Large intestine (tissue), 3 donors: ENCODE data around the gene GSTO2. TPM values are rescaled to one million over a fixed set of nuclear protein-coding genes. Genes with fewer than 3 reads are reported as not detected.

Source experiments
- DNase-seq, 2 donors: peaks; one replicate each; pipeline versions ENCODE4 v3.0.0 to v3.0.0-alpha.2; 2013
- H3K27ac ChIP-seq: one replicate; pipeline ENCODE4 v1.5.1; 2013; ENCODE audit warnings: low read length
- H3K27me3 ChIP-seq: 2 replicates; pipeline ENCODE4 v1.6.1; 2013; ENCODE audit warnings: low read length; ENCODE audit not compliant: control insufficient read depth, insufficient read depth
- H3K36me3 ChIP-seq: 2 replicates; pipeline ENCODE4 v1.6.1; 2013; ENCODE audit warnings: low read length; ENCODE audit not compliant: control insufficient read depth, insufficient read depth
- H3K4me1 ChIP-seq: one replicate; pipeline ENCODE4 v1.6.1; 2013; ENCODE audit warnings: low read length; ENCODE audit not compliant: control insufficient read depth, insufficient read depth
- H3K4me3 ChIP-seq: one replicate; pipeline ENCODE4 v1.5.1; 2013; ENCODE audit warnings: low read length
- H3K9me3 ChIP-seq: one replicate; pipeline ENCODE4 v1.6.1; 2013; ENCODE audit warnings: mild to moderate bottlenecking, low read depth, low read length, moderate library complexity; ENCODE audit not compliant: control insufficient read depth
- WGBS: methylation state at CpG from one replicate; pipeline ENCODE4 v1.1.5; 2013; ENCODE audit warnings: low lambda C conversion rate; ENCODE audit not compliant: insufficient coverage; 5-methylcytosine and 5-hydroxymethylcytosine counted together
- polyA plus RNA-seq: library from polyadenylated mRNA; unstranded; fragments of 120-200 nt; gene quantifications from one replicate; pipeline ENCODE4 v1.2.1, GENCODE V29; 2013

GSTO2 gene
- polyA plus RNA-seq, 1 donor = 35.7 TPM

DNA sequence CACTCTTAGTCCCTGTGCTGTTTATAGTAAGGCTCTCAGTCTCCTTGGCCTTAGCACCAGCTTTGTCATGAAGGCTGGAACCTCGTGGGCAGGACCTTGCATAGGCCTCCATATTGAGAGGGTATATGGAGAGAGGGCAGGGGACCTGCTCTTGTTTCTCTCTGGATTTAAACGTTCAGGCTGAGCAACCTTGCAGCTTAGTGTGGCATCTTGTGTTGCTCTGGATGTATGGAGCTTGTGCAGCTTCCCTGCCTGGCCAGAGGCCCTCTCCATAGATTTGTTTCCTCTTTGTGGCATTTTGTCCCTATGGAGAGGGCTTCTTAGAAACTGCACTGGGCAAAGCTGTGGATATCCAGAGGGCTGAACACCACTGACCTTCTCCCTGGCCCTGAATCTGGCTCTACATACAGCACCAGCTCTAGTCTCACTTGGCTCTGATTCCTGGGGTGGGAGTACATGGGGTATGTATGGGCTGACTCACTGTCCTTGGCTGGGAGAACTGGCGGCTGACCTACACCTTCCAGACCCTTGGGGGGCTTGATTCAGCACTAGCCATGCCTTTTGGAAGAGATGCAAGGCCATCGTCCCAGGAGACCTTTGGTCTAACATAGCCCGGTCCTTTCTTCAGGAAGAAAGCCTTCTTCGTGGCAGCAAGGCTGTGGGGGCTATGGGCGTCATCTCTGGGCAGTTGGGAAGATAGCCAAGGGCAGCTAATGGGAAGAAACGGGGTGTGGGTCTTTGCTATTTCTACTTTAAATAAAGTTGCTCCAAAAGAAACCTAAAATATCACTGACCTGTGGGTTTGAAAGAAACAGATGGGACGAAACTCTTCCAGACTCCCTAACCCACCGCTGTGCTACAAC lies 38.8 kb downstream of the GSTO2 start:
- peaks cover 6% of the 10 kb centered on the region for H3K36me3 ChIP-seq
- H3K27ac ChIP-seq = no peak overlapping the region
- no peaks in the 10 kb centered on the region for H3K4me1 ChIP-seq
- no peak for DNase-seq
- no peaks in the 10 kb centered on the region for H3K9me3 ChIP-seq
- WGBS = no CpG with 5 or more reads among the region's 10 CpGs
- H3K27me3 ChIP-seq = no peaks in the 10 kb centered on the region
- H3K4me3 ChIP-seq = no peak overlapping the region

DNA sequence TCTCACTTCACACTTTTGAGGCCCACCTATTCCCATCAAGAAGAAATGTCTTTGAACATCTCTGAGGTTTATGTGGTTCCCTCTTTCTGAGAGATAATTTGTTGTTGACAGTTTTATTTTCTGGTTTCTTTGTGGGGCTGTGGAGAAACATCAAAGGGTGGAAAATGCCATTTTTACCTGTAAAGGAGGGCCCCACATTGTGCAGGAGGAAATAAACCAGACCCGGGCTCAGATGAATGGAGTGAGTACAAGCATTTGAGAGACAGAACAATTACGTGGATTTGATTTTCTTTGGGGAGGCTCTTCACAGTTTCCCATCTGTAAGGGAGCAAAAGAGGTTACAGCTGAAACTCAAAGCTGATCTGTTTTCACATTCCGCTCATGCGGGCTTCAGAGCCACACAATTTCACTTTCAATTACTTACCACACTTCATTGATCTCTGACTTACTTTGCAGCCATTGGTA lies 39.5 kb downstream of the GSTO2 start:
- Histone ChIP-seq H3K4me1 (no peaks in the 10 kb centered on the region), H3K4me3 (no peak overlapping the region), H3K36me3 (peaks cover 13% of the 10 kb centered on the region), H3K27me3 (no peaks in the 10 kb centered on the region), H3K9me3 (no peaks in the 10 kb centered on the region), H3K27ac (no peak overlapping the region)
- no peak for DNase-seq
- no CpG with 5 or more reads among the region's 4 CpGs for WGBS

DNA sequence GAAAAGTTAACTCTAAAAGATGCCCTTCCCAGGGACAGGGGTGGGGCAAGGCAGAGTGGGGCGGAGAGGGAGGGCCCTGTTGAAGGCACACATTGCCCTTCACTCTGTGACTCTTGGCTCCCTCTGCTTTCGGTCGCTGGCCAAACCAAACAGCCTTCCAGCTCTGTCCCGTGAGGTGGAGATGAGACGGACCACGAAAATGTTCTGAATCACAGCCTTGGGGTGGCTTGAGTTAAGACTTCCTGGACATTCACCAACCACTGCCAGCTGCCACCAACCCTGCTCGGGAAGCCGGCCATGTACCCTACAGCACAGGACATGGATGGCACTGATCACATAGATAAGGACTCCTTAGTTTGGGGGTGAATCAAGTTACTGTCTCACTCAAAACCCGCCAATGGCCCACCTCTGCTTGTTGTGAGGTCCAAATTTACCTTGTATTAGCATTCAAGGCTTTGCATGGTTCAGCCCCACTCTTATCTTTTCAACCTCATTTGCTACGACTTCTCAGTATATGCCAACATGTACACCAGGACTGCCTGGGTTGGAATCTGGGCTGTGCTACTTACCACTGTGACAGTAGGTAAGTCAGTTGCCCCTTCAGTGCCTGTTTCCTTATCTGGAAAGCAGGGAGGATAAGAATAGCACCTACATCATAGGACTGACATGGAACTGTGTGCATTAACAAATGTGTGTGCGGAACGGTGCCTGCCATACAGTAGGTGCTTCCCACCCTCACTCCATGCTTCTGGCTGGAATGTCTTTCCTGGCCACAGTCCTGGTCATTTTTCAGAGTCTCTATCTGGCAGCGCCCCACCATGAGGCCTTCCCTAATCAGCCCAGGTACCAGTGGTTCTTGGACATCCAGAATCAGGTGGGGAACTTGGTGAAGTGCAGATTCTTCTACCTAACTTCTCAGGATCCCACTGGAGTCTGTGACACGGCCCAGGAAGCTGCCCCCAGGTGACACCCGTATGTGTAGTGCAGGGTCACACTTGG lies 41.3 kb downstream of the GSTO2 start:
- 100% methylated on average over 1 of the region's 15 CpGs for WGBS

DNA sequence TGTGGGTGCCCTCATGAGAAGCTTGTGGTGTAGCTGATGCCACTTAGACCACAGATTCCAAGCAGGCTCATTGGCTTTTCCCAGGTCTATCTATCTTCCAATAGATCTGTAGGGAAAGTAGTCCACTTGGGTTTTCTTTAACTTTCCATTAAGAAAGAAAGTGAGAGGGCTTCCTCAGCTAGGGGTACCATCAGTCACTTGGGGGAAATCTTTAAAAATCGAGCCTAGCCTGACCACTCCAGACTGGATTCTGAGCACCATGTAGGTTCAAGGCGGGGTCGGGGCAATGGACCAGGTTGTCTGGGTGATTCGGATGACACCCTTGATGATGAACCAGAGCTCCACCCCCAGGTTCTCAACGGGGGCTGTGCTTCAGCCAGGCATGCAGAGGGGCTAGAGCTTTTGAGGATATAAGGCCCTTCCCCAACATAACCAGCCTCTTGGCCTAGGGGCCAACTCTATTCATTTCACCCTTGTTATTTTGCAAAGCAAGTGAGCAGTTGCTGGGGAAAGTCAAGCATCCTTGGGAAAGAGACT lies 42.3 kb downstream of the GSTO2 start:
- H3K4me1 ChIP-seq = no peaks in the 10 kb centered on the region
- WGBS = no CpG with 5 or more reads among the region's 5 CpGs
- H3K27ac ChIP-seq = no peak overlapping the region
- DNase-seq = no peak
- H3K27me3 ChIP-seq = no peaks in the 10 kb centered on the region
- H3K4me3 ChIP-seq = no peak overlapping the region
- peaks cover 37% of the 10 kb centered on the region for H3K36me3 ChIP-seq
- no peaks in the 10 kb centered on the region for H3K9me3 ChIP-seq

More for the DNA sequence above, 41.3 kb downstream of the GSTO2 start:
- no peaks in the 10 kb centered on the region for H3K27me3 ChIP-seq
- DNase-seq = no peak
- no peaks in the 10 kb centered on the region for H3K4me1 ChIP-seq
- H3K27ac ChIP-seq = no peak overlapping the region
- H3K9me3 ChIP-seq = no peaks in the 10 kb centered on the region
- peaks cover 30% of the 10 kb centered on the region for H3K36me3 ChIP-seq
- H3K4me3 ChIP-seq = no peak overlapping the region

DNA sequence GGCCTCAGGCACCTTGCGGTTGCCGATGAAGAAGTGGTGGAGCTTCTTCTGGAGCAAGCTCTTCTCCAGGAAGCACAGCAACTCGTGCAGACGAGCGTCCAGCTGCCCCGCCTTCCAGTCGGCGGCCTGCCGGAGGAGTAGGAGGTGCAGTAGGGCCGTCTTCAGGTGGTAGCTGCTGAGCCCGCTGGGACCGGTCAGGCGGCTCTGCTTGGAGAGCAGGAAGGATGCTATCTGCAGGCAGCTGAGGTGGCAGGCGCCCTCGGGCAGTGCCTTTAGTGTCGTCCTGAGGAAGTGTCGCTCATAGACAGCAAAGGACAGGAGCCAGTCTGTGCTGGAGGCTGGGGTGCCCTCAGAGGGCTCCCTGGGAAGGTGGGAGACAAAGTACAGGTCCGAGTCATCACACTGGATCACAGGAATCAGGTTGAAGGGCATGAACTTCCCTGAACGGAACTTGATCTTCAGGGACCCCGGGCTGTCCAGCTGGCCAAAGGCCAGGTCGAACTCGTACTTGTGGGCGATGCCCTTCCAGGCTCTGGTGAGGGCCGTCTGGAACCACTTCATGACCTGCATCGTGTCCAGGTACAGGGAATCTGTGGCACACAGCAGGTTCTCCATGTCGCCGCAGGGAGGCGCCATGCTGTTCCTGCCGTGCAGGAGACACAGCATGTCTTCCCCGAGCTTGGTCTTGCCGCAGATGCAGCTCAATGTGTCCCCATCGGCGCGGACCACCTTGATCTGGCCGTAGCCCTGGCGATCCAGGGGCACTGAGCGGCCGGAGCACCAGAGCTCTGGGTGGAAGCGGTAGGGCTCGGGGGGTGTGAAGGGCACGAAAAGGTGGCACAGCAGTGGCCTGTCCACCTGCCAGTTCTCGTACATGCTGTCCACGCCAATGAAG lies 45.9 kb downstream of the GSTO2 start:
- no peaks in the 10 kb centered on the region for H3K27me3 ChIP-seq
- H3K4me3 ChIP-seq = no peak overlapping the region
- DNase-seq = no peak
- H3K9me3 ChIP-seq = no peaks in the 10 kb centered on the region
- peaks cover 37% of the 10 kb centered on the region for H3K36me3 ChIP-seq
- no peaks in the 10 kb centered on the region for H3K4me1 ChIP-seq
- no CpG with 5 or more reads among the region's 43 CpGs for WGBS
- no peak overlapping the region for H3K27ac ChIP-seq

DNA sequence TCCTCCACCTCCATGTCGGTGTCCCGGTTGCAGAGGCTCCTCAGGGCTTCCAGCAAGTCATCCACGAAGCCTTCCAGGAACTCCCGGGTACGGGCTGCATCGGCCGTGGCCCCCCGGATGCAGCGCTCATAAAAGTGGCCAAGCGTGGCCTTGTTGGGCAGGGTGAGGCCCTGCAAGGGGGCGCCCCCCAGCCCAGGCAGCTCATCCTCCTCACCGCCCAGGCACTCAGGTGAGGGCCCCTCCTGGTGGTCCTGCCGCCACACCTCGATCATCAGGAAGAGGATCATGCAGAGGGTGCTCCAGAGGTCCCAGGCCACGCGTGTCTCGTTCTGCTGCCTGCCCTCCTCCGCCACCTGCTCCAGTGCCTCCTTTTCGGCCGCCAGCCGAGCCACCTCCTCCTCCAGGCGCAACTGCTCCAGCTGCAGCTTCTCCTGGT lies 46.5 kb downstream of the GSTO2 start:
- no peak overlapping the region for H3K4me3 ChIP-seq
- no peak for DNase-seq
- no CpG with 5 or more reads among the region's 22 CpGs for WGBS
- H3K27ac ChIP-seq = no peak overlapping the region
- H3K36me3 ChIP-seq = peaks cover 35% of the 10 kb centered on the region
- no peaks in the 10 kb centered on the region for H3K9me3 ChIP-seq
- H3K4me1 ChIP-seq = no peaks in the 10 kb centered on the region
- H3K27me3 ChIP-seq = no peaks in the 10 kb centered on the region

DNA sequence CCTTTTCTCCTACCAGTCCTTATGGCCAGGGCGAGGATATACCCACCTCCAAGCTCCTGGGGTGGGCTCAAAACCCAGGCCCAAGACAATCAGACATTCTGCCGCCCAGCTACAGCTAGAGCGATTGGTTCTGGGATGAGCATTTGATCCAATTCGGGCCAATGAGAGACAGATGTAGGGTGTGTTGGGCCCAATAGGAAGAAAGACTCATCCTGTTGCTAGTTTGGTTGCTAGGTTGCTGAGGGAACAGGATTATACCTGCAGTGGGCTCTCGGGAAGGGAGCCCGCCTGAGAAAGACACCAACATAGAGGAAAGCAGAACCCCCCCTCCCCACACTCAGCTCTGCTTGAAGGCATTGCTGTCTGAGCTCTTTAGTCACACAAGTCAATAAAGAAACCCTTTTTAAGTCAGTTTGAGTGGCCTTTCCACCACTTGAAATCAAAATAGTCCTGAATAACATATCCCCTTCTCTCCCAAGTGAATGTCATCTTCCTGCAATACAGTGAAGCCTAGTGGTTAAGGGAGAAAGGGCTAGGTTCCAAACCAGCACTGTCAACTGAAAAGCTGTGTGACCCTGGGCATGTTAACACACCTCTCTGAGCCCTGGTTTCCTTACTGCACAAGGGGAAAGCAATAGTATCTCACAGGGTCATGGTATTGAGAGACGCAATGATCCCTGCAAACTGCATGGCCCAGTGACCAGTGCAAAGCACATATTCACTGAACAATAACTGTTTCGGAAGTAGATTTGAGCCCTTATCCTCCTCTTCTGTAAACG lies 47.5 kb downstream of the GSTO2 start:
- DNase-seq = no peak
- Histone ChIP-seq H3K4me1 (no peaks in the 10 kb centered on the region), H3K27me3 (no peaks in the 10 kb centered on the region), H3K27ac (no peak overlapping the region), H3K9me3 (no peaks in the 10 kb centered on the region), H3K36me3 (peaks cover 33% of the 10 kb centered on the region), H3K4me3 (no peak overlapping the region)
- 73% methylated on average over 2 of the region's 9 CpGs for WGBS

DNA sequence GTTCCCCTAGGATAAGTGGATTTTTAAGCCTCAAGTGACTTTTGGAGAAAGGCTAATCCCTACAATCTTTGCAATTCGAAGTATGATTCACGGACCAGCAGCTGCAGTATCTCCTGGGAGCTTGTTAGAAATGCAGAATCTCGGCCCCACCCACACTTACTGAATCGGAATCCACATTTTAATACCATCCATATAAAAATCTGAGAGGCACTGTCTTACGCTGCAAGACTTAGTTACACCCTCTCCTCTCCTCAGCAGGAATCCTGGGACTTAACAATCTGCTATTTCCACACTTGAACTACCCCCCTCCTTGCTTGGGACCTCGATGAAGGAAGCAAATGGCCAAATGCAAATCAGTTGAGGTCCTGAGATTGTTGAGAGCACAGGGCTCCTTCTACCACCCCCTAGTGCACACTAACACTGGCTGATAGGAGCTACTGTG lies 48.3 kb downstream of the GSTO2 start:
- Histone ChIP-seq H3K4me3 (no peak overlapping the region), H3K4me1 (no peaks in the 10 kb centered on the region), H3K36me3 (peaks cover 33% of the 10 kb centered on the region), H3K9me3 (no peaks in the 10 kb centered on the region), H3K27ac (no peak overlapping the region), H3K27me3 (no peaks in the 10 kb centered on the region)
- no peak for DNase-seq
- WGBS = no CpG with 5 or more reads among the region's 6 CpGs

DNA sequence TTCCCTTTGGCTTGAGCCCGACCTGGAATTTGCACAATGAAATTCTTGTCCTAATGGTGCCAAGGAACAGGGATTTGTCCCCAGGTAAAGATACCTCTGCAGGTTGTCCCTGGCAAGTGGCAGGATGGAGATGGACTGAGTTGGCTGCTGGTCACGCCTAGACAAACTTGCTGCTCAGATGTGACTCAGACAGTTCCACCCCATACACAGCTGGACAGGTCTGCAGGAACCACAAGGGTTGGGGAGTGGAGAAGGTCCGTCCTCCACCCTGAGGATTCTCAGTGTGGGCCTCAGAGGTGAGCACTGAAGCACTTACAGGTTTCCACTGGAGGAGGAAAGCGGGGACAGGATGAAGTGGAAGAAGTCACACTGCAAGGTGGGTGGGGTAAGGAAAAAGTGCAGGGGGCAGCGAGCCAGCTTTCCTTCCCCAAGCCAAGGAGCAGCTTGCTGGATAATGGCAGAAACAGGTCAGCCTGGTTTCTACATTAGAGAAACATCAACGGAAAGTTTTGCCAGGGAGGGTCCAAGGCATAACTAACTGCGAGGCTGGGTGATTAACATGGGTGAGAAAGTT lies 48.8 kb downstream of the GSTO2 start:
- H3K27ac ChIP-seq = no peak overlapping the region

More for the DNA sequence above, 48.8 kb downstream of the GSTO2 start:
- no peak for DNase-seq
- Histone ChIP-seq H3K4me3 (no peak overlapping the region), H3K9me3 (no peaks in the 10 kb centered on the region), H3K27me3 (no peaks in the 10 kb centered on the region), H3K36me3 (peaks cover 30% of the 10 kb centered on the region), H3K4me1 (no peaks in the 10 kb centered on the region)
- no CpG with 5 or more reads among the region's 7 CpGs for WGBS
